T-cell (primary cell): ENCODE data around the gene CFAP251. TPM values are rescaled to one million over a fixed set of nuclear protein-coding genes. Genes with fewer than 3 reads are reported as not detected.

Experiments used
- ATAC-seq, 4 experiments: fragments of 200-7000 bp in 3 of 4; fragments of 150-1000 bp in 1 of 4; cut with Tn5 transposase; replicated peaks in 1 of 4; 1 replicate in 3 of 4; 2 replicates in 1 of 4; pipeline ENCODE4 v1.10.0; 2021; ENCODE audit warnings: moderate library complexity in 3 of 4, mild to moderate bottlenecking in 2 of 4, moderate number of reproducible peaks in 1 of 4
- CTCF ChIA-PET, 2 donors: fragments of 300-600 bp; sonication (Branson Sonifier 250); formaldehyde crosslinking; loops; one replicate each; lab custom pipeline; 2022; ENCODE audit warnings: antibody characterized with exemption in 2 of 2; lab: Charles Lee
- POLR2A ChIA-PET, 2 donors: fragments of 300-600 bp; sonication (Branson Sonifier 250); formaldehyde crosslinking; loops; one replicate each; lab custom pipeline; 2022; ENCODE audit warnings: antibody characterized with exemption in 2 of 2; lab: Charles Lee
- DNase-seq, 35 experiments: peaks; one replicate each; pipeline versions ENCODE4 v3.0.0 to v3.0.0-alpha.2; 2013 to 2023
- H3K27ac ChIP-seq: one replicate; pipeline ENCODE4 v1.5.1; 2013; ENCODE audit warnings: low read length
- H3K27me3 ChIP-seq, 2 experiments: replicated peaks in 1 of 2; 1 replicate in 1 of 2; 2 replicates in 1 of 2; pipeline versions ENCODE4 v1.6.1 to v1.7.0; 2013; ENCODE audit warnings: low read length in 1 of 2, mixed read lengths in 1 of 2; ENCODE audit not compliant: control insufficient read depth in 2 of 2, insufficient read depth in 2 of 2; ENCODE audit errors: extremely low read depth in 1 of 2
- H3K36me3 ChIP-seq, 2 donors: 1 replicate in 1 of 2; 2 replicates in 1 of 2; pipeline versions ENCODE4 v1.6.1 to v1.7.0; 2013; ENCODE audit warnings: low read length in 1 of 2; ENCODE audit not compliant: control insufficient read depth in 2 of 2, insufficient read depth in 1 of 2; ENCODE audit errors: extremely low read depth in 1 of 2
- H3K4me1 ChIP-seq, 2 experiments: 1 replicate in 1 of 2; 2 replicates in 1 of 2; pipeline versions ENCODE4 v1.6.1 to v1.7.0; 2013; ENCODE audit warnings: low read length in 2 of 2, mixed read lengths in 1 of 2; ENCODE audit not compliant: insufficient read depth in 2 of 2, control insufficient read depth in 1 of 2; ENCODE audit errors: extremely low read depth in 1 of 2
- H3K4me3 ChIP-seq, 2 donors: 1 replicate in 1 of 2; 2 replicates in 1 of 2; pipeline versions ENCODE4 v1.5.1 to v1.7.0; 2013; ENCODE audit warnings: mild to moderate bottlenecking in 2 of 2, low read length in 1 of 2, moderate library complexity in 1 of 2; ENCODE audit not compliant: control insufficient read depth in 1 of 2; ENCODE audit errors: extremely low read depth in 1 of 2
- H3K9me3 ChIP-seq: 2 replicates; pipeline ENCODE4 v1.7.0; 2013
- H3K27ac Mint-ChIP-seq, 2 donors: one replicate each; pipeline ENCODE4 v1.8.0; 2020 to 2021; ENCODE audit warnings: mild to moderate bottlenecking in 2 of 2, mixed read lengths in 2 of 2
- H3K27me3 Mint-ChIP-seq, 2 donors: one replicate each; pipeline ENCODE4 v1.8.0; 2021 to 2022; ENCODE audit warnings: mixed read lengths in 2 of 2
- H3K36me3 Mint-ChIP-seq: one replicate; pipeline ENCODE4 v1.8.0; 2021; ENCODE audit warnings: mixed read lengths
- H3K4me1 Mint-ChIP-seq, 3 donors: one replicate each; pipeline ENCODE4 v1.8.0; 2020 to 2022; ENCODE audit warnings: mixed read lengths in 3 of 3, mild to moderate bottlenecking in 1 of 3
- H3K4me3 Mint-ChIP-seq, 3 donors: one replicate each; pipeline ENCODE4 v1.8.0; 2020 to 2022; ENCODE audit warnings: mild to moderate bottlenecking in 3 of 3, mixed read lengths in 3 of 3, moderate library complexity in 3 of 3
- H3K9me3 Mint-ChIP-seq, 3 donors: one replicate each; pipeline ENCODE4 v1.8.0; 2020 to 2022; ENCODE audit warnings: mixed read lengths in 3 of 3
- WGBS: methylation state at CpG from one replicate; pipeline ENCODE4 v1.1.5; 2013; ENCODE audit warnings: missing lambda C conversion rate; ENCODE audit not compliant: insufficient coverage; 5-methylcytosine and 5-hydroxymethylcytosine counted together
- total RNA-seq, 35 experiments: library from RNA in 6 of 35; stranded (reverse) in 6 of 35; fragments of 120-200 nt in 1 of 35; gene quantifications; one replicate each; pipeline versions ENCODE4 v1.2.1 to v1.2.4 and lab custom pipeline; 2013 to 2026

CFAP251 gene
- total RNA-seq, 5 donors from 2014 or later (not counting 1 experiment from before 2014, with no cell fraction given) = 0.50 to 0.61 (median 0.57) TPM

DNA sequence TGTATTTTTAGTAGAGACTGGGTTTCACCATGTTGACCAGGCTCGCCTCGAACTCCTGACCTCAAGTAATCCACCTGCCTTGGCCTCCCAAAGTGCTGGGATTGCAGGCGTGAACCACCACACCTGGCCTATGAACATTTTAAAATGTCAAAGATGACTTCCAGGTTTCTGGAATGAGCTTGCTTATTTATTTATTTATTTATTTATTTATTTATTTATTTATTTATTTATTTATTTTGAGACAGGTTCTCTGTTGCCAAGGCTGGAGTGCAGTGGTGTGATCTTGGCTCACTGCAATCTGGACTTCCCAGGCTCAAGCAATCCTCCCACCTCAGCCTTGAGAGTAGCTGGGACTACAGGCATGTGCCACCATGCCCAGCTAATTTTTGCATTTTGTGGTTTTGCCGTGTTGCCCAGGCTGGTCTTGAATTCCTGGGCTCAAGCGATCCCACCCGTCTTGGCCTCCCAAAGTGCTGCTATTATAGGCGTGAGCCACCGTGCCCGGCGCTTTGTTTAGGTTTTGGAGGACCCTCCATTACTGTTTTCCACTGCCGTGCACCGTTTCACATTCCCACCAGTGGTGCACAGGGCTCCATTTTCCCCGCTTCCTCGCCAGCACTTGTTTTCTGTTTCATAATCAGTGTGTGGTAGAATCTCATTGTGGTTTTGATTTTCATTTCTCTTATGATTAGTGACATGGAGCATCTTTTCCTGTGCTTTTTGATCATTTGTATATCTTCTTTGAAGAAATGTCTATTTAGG, 6.4 kb upstream of the CFAP251 start:
- Histone ChIP-seq H3K9me3 (no peaks in the 10 kb centered on the region), H3K4me1 (peaks cover 0 to 7% of the 10 kb centered on the region in 2 experiments), H3K27ac (no peak overlapping the region), H3K36me3 (peaks cover 2 to 40% of the 10 kb centered on the region in 2 donors), H3K27me3 (no peaks in the 10 kb centered on the region), H3K4me3 (no peak overlapping the region)
- Mint-ChIP-seq H3K4me1 (peaks cover 7 to 12% (median 10%) of the 10 kb centered on the region in 3 donors), H3K9me3 (no peaks in the 10 kb centered on the region), H3K27me3 (no peaks in the 10 kb centered on the region), H3K27ac (peak overlapping the region in 1 of 2 donors; percentile 83), H3K36me3 (peaks cover 42% of the 10 kb centered on the region), H3K4me3 (peak overlapping the region in 1 of 3 donors; percentile 21)
- ATAC-seq (no peak), DNase-seq (no peak)
- 84% methylated on average over 8 of the region's 14 CpGs for WGBS
- ChIA-PET POLR2A (interaction anchor here in 1 of 2 donors (0.6 to 0.7 kb wide), 2 partner anchors 11 to 120 kb away, joined by 3 to 7 read pairs; no protein-coding TSS in a partner anchor), CTCF (no interaction called here)

DNA sequence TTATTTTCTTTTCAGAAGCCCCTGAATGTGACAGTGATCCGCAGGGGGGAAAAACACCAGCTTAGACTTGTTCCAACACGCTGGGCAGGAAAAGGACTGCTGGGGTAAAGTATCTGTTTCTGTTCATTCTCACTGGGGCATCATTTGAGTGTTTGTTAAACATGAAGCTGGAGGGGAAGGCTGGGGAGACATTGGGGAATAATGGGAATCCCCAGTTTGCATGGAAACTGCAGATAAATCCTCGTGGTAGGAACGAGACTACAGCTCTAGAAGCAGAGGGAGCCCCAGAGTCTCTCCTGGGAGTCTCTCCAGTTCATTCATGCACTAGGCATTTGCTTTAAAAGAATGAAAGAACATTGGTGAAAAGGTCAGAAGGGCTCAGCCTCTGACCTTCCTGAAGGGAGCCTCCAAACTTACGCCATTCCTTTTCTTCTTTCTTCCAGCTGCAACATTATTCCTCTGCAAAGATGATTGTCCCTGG, 2.5 kb upstream of the CFAP251 start:
- peaks cover 11 to 18% (median 15%) of the 10 kb centered on the region in 3 donors for H3K4me1 Mint-ChIP-seq
- ChIA-PET CTCF (interaction anchor here (0.6 to 1.0 kb wide), 3 partner anchors 21 to 275 kb away, joined by 3 to 6 read pairs (median 3); no protein-coding TSS in a partner anchor), POLR2A (interaction anchor here (0.6 kb wide), 3 partner anchors 37 to 347 kb away, joined by 3 to 12 read pairs (median 10); no protein-coding TSS in a partner anchor)
- no peaks in the 10 kb centered on the region for H3K27me3 ChIP-seq
- ATAC-seq (no peak), DNase-seq (no peak)
- no peak overlapping the region for H3K4me3 Mint-ChIP-seq
- peaks cover 27% of the 10 kb centered on the region for H3K36me3 Mint-ChIP-seq
- peaks cover 5 to 27% of the 10 kb centered on the region in 2 donors for H3K36me3 ChIP-seq
- H3K4me3 ChIP-seq = no peak overlapping the region
- H3K4me1 ChIP-seq = peaks cover 2 to 15% of the 10 kb centered on the region in 2 experiments
- no peaks in the 10 kb centered on the region for H3K9me3 ChIP-seq
- H3K27ac ChIP-seq = no peak overlapping the region
- H3K27ac Mint-ChIP-seq = no peak overlapping the region
- no peaks in the 10 kb centered on the region for H3K9me3 Mint-ChIP-seq
- WGBS = 88% methylated on average over 5 of the region's 5 CpGs
- H3K27me3 Mint-ChIP-seq = no peaks in the 10 kb centered on the region

DNA sequence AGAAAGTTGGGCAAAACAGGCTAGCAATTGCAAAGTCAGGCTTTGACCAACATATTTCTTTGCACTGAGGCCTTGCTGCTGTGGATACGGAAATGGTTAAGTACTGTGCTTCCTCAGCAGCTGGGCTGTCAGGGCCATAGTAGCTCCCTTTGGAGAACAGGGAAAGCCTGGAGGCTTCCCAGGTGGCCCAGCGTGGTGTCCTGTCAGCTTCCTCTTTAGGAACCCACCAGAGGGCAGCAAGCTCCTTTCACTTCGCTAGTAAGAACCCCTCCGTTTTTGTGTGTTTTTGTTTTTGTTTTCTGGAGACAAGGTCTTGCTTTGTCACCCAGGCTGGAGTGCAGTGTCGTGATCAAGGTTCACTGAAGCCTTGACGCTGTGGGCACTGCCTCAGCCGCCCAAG, 1.7 kb upstream of the CFAP251 start:
- peaks cover 5 to 27% of the 10 kb centered on the region in 2 donors for H3K36me3 ChIP-seq
- ATAC-seq = no peak
- peaks cover 2 to 15% of the 10 kb centered on the region in 2 experiments for H3K4me1 ChIP-seq
- H3K4me3 Mint-ChIP-seq = no peak overlapping the region
- POLR2A ChIA-PET = interaction anchor here in 1 of 2 donors (0.5 to 0.6 kb wide), 2 partner anchors 346 to 350 kb away, joined by 3 to 7 read pairs; no protein-coding TSS in a partner anchor
- H3K36me3 Mint-ChIP-seq = peaks cover 24% of the 10 kb centered on the region
- no peak for DNase-seq
- peak overlapping the region; percentile 53 to 96 for H3K27ac Mint-ChIP-seq
- WGBS = 86% methylated on average over 6 of the region's 7 CpGs
- H3K4me3 ChIP-seq = no peak overlapping the region
- H3K4me1 Mint-ChIP-seq = peaks cover 11 to 18% (median 15%) of the 10 kb centered on the region in 3 donors
- no peak overlapping the region for H3K27ac ChIP-seq
- no peaks in the 10 kb centered on the region for H3K9me3 Mint-ChIP-seq
- no peaks in the 10 kb centered on the region for H3K27me3 ChIP-seq
- no peaks in the 10 kb centered on the region for H3K9me3 ChIP-seq
- H3K27me3 Mint-ChIP-seq = no peaks in the 10 kb centered on the region
- CTCF ChIA-PET = interaction anchor here (0.6 to 1.0 kb wide), 3 partner anchors 22 to 274 kb away, joined by 3 to 6 read pairs (median 3); no protein-coding TSS in a partner anchor

DNA sequence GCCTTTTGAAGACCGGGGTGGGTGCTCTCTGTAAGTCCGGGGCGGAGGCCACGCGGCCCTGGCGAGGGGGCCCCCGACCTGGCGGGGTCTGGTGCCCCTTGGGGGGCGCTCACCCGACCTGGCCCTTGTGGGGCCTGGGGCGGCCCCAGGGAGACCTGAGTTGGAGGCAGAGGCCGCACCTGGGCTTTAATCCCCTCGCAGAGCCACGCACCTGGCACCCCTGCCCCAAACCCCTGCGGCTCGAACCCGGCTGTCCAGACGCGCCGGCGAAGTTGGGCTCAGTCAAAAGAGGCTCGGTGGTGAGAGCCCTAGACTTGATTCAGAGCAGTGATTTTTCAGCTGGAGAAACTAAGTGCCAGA, 267 bp downstream of the CFAP251 start:
- H3K9me3 ChIP-seq = no peaks in the 10 kb centered on the region
- Mint-ChIP-seq H3K4me1 (peaks cover 9 to 15% (median 14%) of the 10 kb centered on the region in 3 donors), H3K9me3 (no peaks in the 10 kb centered on the region), H3K36me3 (peaks cover 20% of the 10 kb centered on the region), H3K27me3 (no peaks in the 10 kb centered on the region), H3K27ac (no peak overlapping the region), H3K4me3 (peak overlapping the region in 1 of 3 donors; percentile 84)
- H3K27me3 ChIP-seq = no peaks in the 10 kb centered on the region
- CTCF ChIA-PET = interaction anchor here in 1 of 2 donors (0.6 to 1.8 kb wide), 6 partner anchors 12 to 272 kb away, joined by 3 to 7 read pairs (median 4); partner anchors contain the start of gene PSMD9
- peaks cover 2 to 12% of the 10 kb centered on the region in 2 experiments for H3K4me1 ChIP-seq
- H3K4me3 ChIP-seq = peak overlapping the region in 1 of 2 donors; percentile 41
- ATAC-seq = peak in 2 of 4 experiments; percentile 23 to 41
- peaks cover 5 to 27% of the 10 kb centered on the region in 2 donors for H3K36me3 ChIP-seq
- WGBS = 59% methylated on average over 13 of the region's 22 CpGs
- peak overlapping the region; percentile 58 for H3K27ac ChIP-seq
- POLR2A ChIA-PET = interaction anchor here (0.6 kb wide), 2 partner anchors 142 to 243 kb away, joined by 3 read pairs; no protein-coding TSS in a partner anchor
- peak in 1 of 35 experiments; percentile 2 for DNase-seq

- WGBS = 100% methylated on average over 1 of the region's 2 CpGs
- ChIA-PET CTCF (no interaction called here), POLR2A (no interaction called here)
- H3K4me1 ChIP-seq = peaks cover 2 to 12% of the 10 kb centered on the region in 2 experiments
- Mint-ChIP-seq H3K27me3 (no peaks in the 10 kb centered on the region), H3K9me3 (no peaks in the 10 kb centered on the region), H3K27ac (no peak overlapping the region), H3K36me3 (peaks cover 12% of the 10 kb centered on the region), H3K4me3 (no peak overlapping the region), H3K4me1 (peaks cover 9 to 15% (median 14%) of the 10 kb centered on the region in 3 donors)
- DNase-seq (no peak), ATAC-seq (no peak)
- no peak overlapping the region for H3K27ac ChIP-seq
- no peaks in the 10 kb centered on the region for H3K27me3 ChIP-seq
- H3K36me3 ChIP-seq = peaks cover 3 to 10% of the 10 kb centered on the region in 2 donors
- H3K9me3 ChIP-seq = no peaks in the 10 kb centered on the region
- H3K4me3 ChIP-seq = no peak overlapping the region
Measured at GRCh38 chr12:121921066-121921465, 2.7 kb downstream of the CFAP251 start.

GRCh38 chr12:121925358-121925695, 6.9 kb downstream of the CFAP251 start:
- no peak for ATAC-seq
- Mint-ChIP-seq H3K4me3 (no peak overlapping the region), H3K36me3 (no peaks in the 10 kb centered on the region), H3K4me1 (peaks cover 0 to 1% (median 0%) of the 10 kb centered on the region in 3 donors), H3K27ac (no peak overlapping the region), H3K9me3 (no peaks in the 10 kb centered on the region), H3K27me3 (no peaks in the 10 kb centered on the region)
- H3K36me3 ChIP-seq = no peaks in the 10 kb centered on the region
- ChIA-PET POLR2A (no interaction called here), CTCF (interaction anchor here in 1 of 2 donors (0.7 kb wide), 1 partner anchor 28 kb away, joined by 4 read pairs; no protein-coding TSS in a partner anchor)
- no peak overlapping the region for H3K27ac ChIP-seq
- no peaks in the 10 kb centered on the region for H3K9me3 ChIP-seq
- no peak overlapping the region for H3K4me3 ChIP-seq
- H3K27me3 ChIP-seq = no peaks in the 10 kb centered on the region
- no peak for DNase-seq
- no peaks in the 10 kb centered on the region for H3K4me1 ChIP-seq
- 94% methylated on average over 5 of the region's 7 CpGs for WGBS
